GM12878 (cell line): ENCODE results near the gene GDNF.

Experiments used
- ATF2 ChIP-seq: IDR thresholded peaks from 2 replicates; pipeline ENCODE4 v1.6.1; 2012; ENCODE audit warnings: low read length, inconsistent platforms
- BCL3 ChIP-seq: IDR thresholded peaks from 2 replicates; pipeline ENCODE4 v1.6.1; 2011; ENCODE audit warnings: borderline replicate concordance, low read depth, mild to moderate bottlenecking, moderate library complexity, low read length; ENCODE audit not compliant: insufficient read depth, poor library complexity, severe bottlenecking
- CTCF ChIP-seq, 3 experiments: IDR thresholded peaks in 2 of 3; conservative IDR thresholded peaks in 1 of 3; 2 replicates each; pipeline ENCODE4 v1.5.1; 2011; ENCODE audit warnings: low read depth in 3 of 3, low read length in 3 of 3, mild to moderate bottlenecking in 3 of 3, control low read depth in 2 of 3, moderate library complexity in 2 of 3, inconsistent platforms in 1 of 3, mixed read lengths in 1 of 3; ENCODE audit not compliant: control insufficient read depth in 2 of 3, insufficient read depth in 1 of 3; ENCODE audit errors: extremely low read depth in 1 of 3
- EZH2 ChIP-seq: IDR thresholded peaks from 2 replicates; pipeline ENCODE4 v1.6.1; 2012; ENCODE audit warnings: low read depth, mild to moderate bottlenecking, control low read depth, inconsistent platforms, low read length, borderline replicate concordance; ENCODE audit not compliant: control insufficient read depth
- MEF2A ChIP-seq: IDR thresholded peaks from 2 replicates; pipeline ENCODE4 v1.6.1; 2011; ENCODE audit warnings: low read depth, mild to moderate bottlenecking, low read length, moderate library complexity; ENCODE audit not compliant: insufficient read depth
- POLR2AphosphoS2 ChIP-seq: IDR thresholded peaks from 2 replicates; pipeline ENCODE4 v1.6.1; 2011; ENCODE audit warnings: low read depth, mild to moderate bottlenecking, low read length, improper control_type of control experiment, moderate library complexity
- SMC3 ChIP-seq: IDR thresholded peaks from 2 replicates; pipeline ENCODE4 v1.6.1; 2011; ENCODE audit warnings: low read length, improper control_type of control experiment, borderline replicate concordance
- SUPT20H ChIP-seq: IDR thresholded peaks from 2 replicates; pipeline ENCODE4 v1.6.1; 2011; ENCODE audit warnings: low read depth, mild to moderate bottlenecking, low read length, moderate library complexity, borderline replicate concordance; ENCODE audit not compliant: control insufficient read depth

- TF ChIP-seq CTCF (IDR thresholded peaks at IDR 0.05 in 2 of 3, conservative IDR thresholded peaks at IDR 0.05 in 1 of 3; ENCODE audit: control insufficient read depth in 2 of 3, extremely low read depth in 1 of 3, insufficient read depth in 1 of 3, low read depth in 3 of 3, low read length in 3 of 3) (no peak), SMC3 (no peak), SUPT20H (no peak), BCL3 (no peak), EZH2 (no peak), ATF2 (no peak), POLR2AphosphoS2 (no peak), MEF2A (no peak)
Observed at GRCh38 chr5:37786862-37787519, 52.9 kb downstream of the GDNF start.
